K562 treated with DMSO at 1 percent for 4 hours (cell line): ENCODE data around the gene SERPINA6. TPM values are rescaled to one million over a fixed set of nuclear protein-coding genes. Genes with fewer than 3 reads are reported as not detected.

ENCODE experiments used
- total RNA-seq: library from RNA; unstranded; fragments of 300-600 nt; gene quantifications from 2 replicates; pipeline ENCODE4 v1.2.3, GENCODE V29; 2022; ENCODE audit not compliant: insufficient read depth

SERPINA6 gene, protein sequence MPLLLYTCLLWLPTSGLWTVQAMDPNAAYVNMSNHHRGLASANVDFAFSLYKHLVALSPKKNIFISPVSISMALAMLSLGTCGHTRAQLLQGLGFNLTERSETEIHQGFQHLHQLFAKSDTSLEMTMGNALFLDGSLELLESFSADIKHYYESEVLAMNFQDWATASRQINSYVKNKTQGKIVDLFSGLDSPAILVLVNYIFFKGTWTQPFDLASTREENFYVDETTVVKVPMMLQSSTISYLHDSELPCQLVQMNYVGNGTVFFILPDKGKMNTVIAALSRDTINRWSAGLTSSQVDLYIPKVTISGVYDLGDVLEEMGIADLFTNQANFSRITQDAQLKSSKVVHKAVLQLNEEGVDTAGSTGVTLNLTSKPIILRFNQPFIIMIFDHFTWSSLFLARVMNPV
- total RNA-seq = not detected in 2 replicates

DNA sequence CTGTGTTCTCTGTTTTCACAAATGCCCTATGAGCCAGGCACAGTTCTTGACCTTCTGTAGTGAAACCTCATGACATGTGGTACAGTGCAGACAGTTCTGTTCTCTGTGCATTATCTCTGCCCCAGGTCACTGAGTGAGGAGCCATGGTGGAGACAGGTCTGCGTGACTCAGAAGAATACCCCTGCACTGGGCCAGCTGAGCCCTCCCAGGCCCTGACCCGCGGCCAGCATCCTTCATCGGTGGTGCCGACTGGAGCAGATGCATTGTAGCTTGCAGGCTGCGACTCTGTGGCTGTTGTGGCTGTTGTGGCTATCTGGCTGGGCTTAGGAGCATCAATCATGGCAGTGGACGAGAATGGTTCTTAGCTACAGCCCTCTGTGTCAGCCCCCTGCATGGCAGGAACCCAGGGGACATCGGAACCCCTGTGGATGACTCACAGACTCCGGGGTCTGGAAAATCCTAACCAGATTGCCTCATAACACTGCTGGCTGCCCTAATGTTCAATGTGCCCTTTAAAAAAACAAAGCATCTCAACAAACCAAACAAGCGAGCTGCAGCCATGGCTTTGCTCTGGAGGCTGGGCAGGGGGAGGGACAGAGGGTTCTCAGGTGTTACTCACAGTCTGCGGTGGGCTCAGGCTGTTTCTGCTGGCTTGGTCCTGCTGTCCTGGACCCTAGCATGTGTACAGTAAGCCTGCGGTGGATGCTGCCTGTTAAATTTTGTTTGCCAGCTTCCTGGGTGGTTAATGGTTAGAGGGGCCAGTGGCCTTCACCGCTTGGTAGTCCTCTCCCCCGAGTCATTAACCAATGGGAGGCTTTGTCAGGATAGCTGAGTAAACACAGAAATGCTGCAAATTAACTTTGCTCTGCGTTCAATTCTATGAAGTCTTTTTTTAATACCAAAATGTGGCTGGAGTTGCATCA, at the start of gene SERPINA6:
Gene SERPINA6 (minus strand): TSS at position 689 of the 923 bp plus-strand sequence. CDS start 8,688 bp downstream, outside the sequence.

DNA sequence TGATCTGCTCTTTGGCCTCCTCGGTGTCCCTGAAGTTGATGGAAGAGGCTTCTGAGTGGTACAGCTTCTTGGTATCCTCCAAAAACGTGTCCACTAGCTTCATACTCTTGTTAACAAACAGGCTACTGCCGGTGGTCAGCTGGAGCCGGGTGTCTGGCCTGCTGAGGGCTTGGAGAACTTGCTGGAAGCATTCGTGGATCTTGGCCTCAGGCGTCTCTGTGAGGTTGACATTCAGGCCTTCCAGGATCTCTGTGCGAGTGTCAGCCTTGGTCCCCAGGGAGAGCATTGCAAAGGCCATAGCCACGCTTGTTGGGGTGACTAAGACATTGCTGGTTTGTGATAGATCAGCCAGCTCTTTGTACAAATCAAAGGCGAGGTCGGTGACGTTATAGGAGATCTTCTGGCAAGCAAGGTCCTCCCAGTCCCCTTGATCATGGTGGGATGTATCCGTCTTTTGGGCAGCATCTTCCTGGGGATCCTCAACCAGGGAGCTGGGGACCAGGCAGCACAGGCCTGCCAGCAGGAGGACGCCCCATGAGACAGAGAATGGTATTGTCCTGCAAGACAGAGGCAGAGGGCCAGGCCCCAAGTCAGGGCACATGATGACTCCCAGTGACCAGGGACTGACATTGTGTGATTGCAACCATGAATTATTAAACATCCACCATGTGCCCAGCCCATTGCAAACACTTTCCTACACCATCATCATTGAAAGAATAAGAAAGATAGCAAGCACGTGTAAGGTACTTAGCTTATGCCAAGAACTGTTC, 43.2 kb upstream of the SERPINA6 start, which contains the start of gene SERPINA2:
Gene SERPINA2 (minus strand): TSS at position 553 of the 770 bp plus-strand sequence.

DNA sequence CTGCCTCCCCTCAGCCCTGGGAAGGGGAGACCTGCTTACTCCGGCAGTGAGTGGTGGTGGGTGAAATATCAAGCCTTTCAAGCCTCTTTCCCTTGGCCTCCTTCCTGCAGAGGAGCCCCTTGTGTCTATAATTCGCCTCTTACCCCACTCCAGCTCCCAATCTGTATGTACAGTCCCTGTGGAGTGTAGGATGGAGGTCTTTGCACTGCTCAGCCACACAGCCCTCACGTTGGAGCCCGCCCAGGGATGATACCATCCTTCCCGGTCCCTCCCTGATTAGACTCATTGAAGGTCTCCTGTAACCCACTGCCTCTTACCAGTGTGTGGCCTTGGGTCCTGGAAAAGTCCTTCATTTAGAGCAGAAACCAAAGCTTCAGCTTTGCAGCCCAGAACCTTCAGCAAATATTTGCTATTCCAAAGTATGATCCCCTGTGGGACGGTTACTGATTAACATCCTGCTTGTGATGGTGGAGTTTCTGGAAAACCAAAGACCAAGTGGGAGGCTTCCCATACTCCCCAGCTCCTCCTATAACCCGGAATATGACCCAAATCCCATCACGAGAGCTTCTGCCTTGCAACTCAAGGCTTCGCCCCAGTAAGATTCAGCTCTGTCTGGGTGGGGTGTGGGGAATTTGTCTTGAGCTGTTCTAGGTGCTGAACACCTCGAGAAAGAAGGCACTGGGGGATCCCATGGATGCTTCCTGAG, 30.1 kb downstream of the SERPINA6 start, which contains the start of gene SERPINA10:
Gene SERPINA10 (minus strand): TSS at position 397 of the 706 bp plus-strand sequence. CDS start 2,675 bp downstream, outside the sequence.

Other genes starting within 250 kb of the SERPINA6 start
- gene DDX24, start 242.1 kb downstream of the SERPINA6 start, total RNA-seq = 65.9 and 69.4 TPM in 2 replicates
- 31.3 and 53.6 TPM in 2 replicates for gene IFI27L1, start 242.0 kb downstream of the SERPINA6 start, total RNA-seq
- gene IFI27, start 212.6 kb downstream of the SERPINA6 start, total RNA-seq = 4.2 and 7.3 TPM in 2 replicates
- 18.1 TPM in 1 of 2 replicates, not detected in the other for gene IFI27L2, start 193.7 kb downstream of the SERPINA6 start, total RNA-seq
- gene PPP4R4, start 149.0 kb downstream of the SERPINA6 start, total RNA-seq = not detected in 2 replicates
- gene SERPINA10, start 30.1 kb downstream of the SERPINA6 start, total RNA-seq = not detected in 2 replicates
- gene SERPINA2, start 43.4 kb upstream of the SERPINA6 start, total RNA-seq = not detected in 2 replicates
- not detected in 2 replicates for gene SERPINA1, start 65.3 kb upstream of the SERPINA6 start, total RNA-seq
- not detected in 2 replicates for gene SERPINA11, start 129.5 kb upstream of the SERPINA6 start, total RNA-seq
- gene SERPINA9, start 152.9 kb upstream of the SERPINA6 start, total RNA-seq = not detected in 2 replicates
- gene SERPINA12, start 186.1 kb upstream of the SERPINA6 start, total RNA-seq = not detected in 2 replicates
- gene SERPINA4, start 238.1 kb upstream of the SERPINA6 start, total RNA-seq = not detected in 2 replicates